ENCODE data around the gene CCL13. TPM values are rescaled to one million over a fixed set of nuclear protein-coding genes. Genes with fewer than 3 reads are reported as not detected.

The CCL13 gene
- total RNA-seq, 4 donors from 2014 or later = 1.9 to 79.2 (median 2.9) TPM; not detected in 1

DNA sequence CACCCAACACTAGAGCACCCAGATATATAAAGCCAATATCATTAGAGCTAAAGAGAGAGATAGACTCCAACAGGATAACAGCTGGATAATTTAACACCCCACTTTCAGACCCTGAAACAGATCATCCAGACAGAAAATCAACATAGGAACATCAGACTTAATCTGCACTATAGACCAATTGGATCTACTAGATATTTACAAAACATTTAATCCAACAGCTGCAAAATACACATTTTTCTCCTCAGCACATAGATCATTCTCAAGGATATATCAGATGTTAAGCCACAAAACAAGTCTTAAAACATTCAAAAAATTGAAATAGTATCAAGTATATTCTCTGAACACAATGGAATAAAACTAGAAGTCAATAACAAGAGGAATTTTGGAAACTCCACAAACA lies 4.1 kb upstream of the CCL13 start:
- Histone ChIP-seq H3K27ac (no peak overlapping the region), H3K9me3 (no peaks in the 10 kb centered on the region), H3K27me3 (no peaks in the 10 kb centered on the region), H3K36me3 (no peaks in the 10 kb centered on the region), H3K4me1 (no peaks in the 10 kb centered on the region), H3K4me3 (no peak overlapping the region)
- no peak for DNase-seq
- TF ChIP-seq POLR2A (IDR thresholded peaks at IDR 0.05) = no peak

- H3K4me3 ChIP-seq = no peak overlapping the region
- TF ChIP-seq CTCF (IDR thresholded peaks at IDR 0.05) (no peak), POLR2A (IDR thresholded peaks at IDR 0.05) (no peak)
- no peaks in the 10 kb centered on the region for H3K4me1 ChIP-seq
- DNase-seq = no peak
- no peaks in the 10 kb centered on the region for H3K27me3 ChIP-seq
- no peaks in the 10 kb centered on the region for H3K36me3 ChIP-seq
- no peaks in the 10 kb centered on the region for H3K9me3 ChIP-seq
- no peak overlapping the region for H3K27ac ChIP-seq
These were observed 1.6 kb upstream of the CCL13 start for GRCh38 chr17:34354637-34355036.

- no peak overlapping the region for H3K4me3 ChIP-seq
- H3K27ac ChIP-seq = no peak overlapping the region
- no peak for DNase-seq
- H3K27me3 ChIP-seq = no peaks in the 10 kb centered on the region
- H3K9me3 ChIP-seq = no peaks in the 10 kb centered on the region
- H3K4me1 ChIP-seq = no peaks in the 10 kb centered on the region
- H3K36me3 ChIP-seq = no peaks in the 10 kb centered on the region
- TF ChIP-seq POLR2A (IDR thresholded peaks at IDR 0.05) = no peak
- TF ChIP-seq CTCF (IDR thresholded peaks at IDR 0.05) = no peak
These were observed 1.1 kb downstream of the CCL13 start for GRCh38 chr17:34357398-34357797.

GRCh38 chr17:34358631-34359030 lies 2.4 kb downstream of the CCL13 start:
- DNase-seq = no peak
- TF ChIP-seq CTCF (IDR thresholded peaks at IDR 0.05) = no peak
- TF ChIP-seq POLR2A (IDR thresholded peaks at IDR 0.05) = no peak
- Histone ChIP-seq H3K4me3 (no peak overlapping the region), H3K9me3 (no peaks in the 10 kb centered on the region), H3K27me3 (no peaks in the 10 kb centered on the region), H3K27ac (no peak overlapping the region), H3K36me3 (no peaks in the 10 kb centered on the region), H3K4me1 (no peaks in the 10 kb centered on the region)

DNA sequence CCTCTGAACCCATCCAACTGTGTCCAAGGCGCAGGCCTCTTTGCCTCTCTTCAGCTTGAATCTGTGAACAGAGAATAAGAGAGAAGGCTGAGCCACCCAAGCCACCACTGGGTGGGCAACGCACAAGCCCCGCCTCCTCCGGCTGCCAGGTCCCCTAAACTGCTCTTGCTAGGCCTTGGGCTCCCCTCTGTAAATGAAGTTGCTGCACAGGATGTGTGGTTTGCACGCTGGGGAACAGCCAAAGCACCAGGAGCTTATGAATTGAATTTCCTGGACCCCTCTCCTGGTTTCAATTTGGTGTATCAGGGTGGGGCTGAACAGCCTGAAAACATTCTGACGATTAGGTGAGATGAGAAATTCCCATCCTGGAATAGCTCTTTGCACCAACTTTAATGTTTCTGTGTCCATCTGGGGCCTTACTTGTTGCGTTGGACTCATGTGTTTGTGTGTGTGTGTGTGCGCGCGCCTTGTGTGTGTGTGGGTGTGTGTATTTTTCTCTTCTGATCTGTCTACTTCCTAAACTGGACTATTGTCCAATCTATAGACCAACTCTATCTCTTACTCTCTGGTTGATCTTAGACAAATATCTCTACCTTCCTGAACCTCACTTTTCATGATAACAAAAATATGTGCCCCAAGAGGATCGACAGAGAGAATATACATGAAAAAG lies 4.5 kb downstream of the CCL13 start:
- Histone ChIP-seq H3K4me1 (no peaks in the 10 kb centered on the region), H3K36me3 (no peaks in the 10 kb centered on the region), H3K27me3 (no peaks in the 10 kb centered on the region), H3K27ac (no peak overlapping the region), H3K9me3 (no peaks in the 10 kb centered on the region), H3K4me3 (no peak overlapping the region)
- DNase-seq = no peak
- TF ChIP-seq POLR2A (IDR thresholded peaks at IDR 0.05) (no peak), CTCF (IDR thresholded peaks at IDR 0.05) (no peak)

GRCh38 chr17:34361478-34362061 lies 5.3 kb downstream of the CCL13 start:
- Histone ChIP-seq H3K27me3 (no peaks in the 10 kb centered on the region), H3K4me3 (no peak overlapping the region), H3K36me3 (no peaks in the 10 kb centered on the region), H3K9me3 (no peaks in the 10 kb centered on the region), H3K27ac (no peak overlapping the region), H3K4me1 (no peaks in the 10 kb centered on the region)
- peak; percentile 42 to 99 (median 96) for TF ChIP-seq CTCF (IDR thresholded peaks at IDR 0.05)
- no peak for TF ChIP-seq POLR2A (IDR thresholded peaks at IDR 0.05)
- peak; percentile 66 to 91 (median 83) for DNase-seq
